NCI-H1930 (cell line): Measurements from ENCODE around the gene TRIM62.

Source experiments
- DNase-seq, 2 experiments: peaks; one replicate each; lab custom pipeline; 2025; lab: John Stamatoyannopoulos, UW

Gene TRIM62

DNA sequence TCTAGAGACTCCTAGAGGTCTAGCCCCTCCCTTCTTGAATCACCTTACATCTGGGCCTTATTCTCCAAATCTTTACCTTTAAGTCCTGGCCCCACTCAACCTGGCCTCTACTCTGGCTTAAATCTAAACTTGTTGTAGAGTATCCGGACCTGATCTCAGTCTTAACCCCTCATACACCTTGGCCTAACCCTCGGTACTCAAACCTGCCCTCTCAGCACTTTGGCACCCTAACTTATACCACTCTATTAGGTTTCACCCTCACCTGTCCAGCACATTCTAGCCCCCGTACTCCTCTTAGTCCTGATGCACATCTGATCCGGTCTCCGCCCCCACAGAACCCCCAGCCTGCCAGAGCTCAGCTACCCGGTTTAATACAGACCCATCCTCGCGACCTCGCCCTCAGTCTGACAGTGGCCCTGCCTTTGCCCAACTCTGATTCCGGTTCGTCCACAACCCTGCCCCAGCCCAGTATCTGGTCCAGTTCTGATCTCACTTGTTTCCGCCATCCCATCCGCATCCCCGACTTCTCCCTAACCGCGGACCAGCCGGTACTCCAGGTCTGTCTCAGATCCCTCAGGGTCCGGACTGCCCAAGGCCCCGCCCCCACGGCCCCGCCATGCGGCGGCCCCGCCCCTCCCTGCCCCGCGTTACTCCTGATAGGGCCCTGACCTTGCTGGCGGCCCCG, 1.5 kb downstream of the TRIM62 start:
- DNase-seq = no peak

GRCh38 chr1:33178836-33179439, 2.9 kb downstream of the TRIM62 start:
- no peak for DNase-seq

DNA sequence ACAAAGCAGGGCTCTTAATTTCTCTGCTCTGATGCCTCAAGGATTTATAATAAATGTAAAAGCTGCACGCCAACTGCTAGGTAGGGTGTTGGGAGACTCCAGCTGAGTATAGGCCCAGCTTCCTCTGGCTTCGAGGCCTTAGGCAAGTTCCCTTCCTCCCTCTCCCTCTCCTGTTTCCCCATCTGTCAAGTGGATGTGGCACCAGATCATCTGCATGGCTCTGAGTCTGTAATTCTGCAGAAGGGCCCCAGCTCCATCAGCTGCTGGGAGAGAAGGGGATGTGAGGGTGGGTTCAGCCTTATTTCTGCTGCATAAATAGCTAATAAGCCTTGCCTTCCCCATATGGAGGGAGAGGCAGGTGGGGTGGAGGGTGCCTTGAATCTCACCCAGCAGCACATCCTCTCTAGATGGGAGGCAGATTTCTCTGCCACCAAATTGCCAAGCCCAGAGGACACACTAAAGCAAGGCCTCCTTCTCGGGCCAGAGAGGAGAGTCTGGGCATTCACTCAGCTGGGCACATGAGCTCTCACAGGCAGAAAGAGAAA, 3.8 kb downstream of the TRIM62 start:
- DNase-seq = no peak

- DNase-seq = no peak
These were observed 5.0 kb downstream of the TRIM62 start for GRCh38 chr1:33176887-33177286.

GRCh38 chr1:33176362-33176850, 5.4 kb downstream of the TRIM62 start:
- no peak for DNase-seq

- DNase-seq = no peak
These were observed 6.0 kb downstream of the TRIM62 start for GRCh38 chr1:33175865-33176264.

GRCh38 chr1:33173091-33173490, 8.8 kb downstream of the TRIM62 start:
- DNase-seq = no peak

DNA sequence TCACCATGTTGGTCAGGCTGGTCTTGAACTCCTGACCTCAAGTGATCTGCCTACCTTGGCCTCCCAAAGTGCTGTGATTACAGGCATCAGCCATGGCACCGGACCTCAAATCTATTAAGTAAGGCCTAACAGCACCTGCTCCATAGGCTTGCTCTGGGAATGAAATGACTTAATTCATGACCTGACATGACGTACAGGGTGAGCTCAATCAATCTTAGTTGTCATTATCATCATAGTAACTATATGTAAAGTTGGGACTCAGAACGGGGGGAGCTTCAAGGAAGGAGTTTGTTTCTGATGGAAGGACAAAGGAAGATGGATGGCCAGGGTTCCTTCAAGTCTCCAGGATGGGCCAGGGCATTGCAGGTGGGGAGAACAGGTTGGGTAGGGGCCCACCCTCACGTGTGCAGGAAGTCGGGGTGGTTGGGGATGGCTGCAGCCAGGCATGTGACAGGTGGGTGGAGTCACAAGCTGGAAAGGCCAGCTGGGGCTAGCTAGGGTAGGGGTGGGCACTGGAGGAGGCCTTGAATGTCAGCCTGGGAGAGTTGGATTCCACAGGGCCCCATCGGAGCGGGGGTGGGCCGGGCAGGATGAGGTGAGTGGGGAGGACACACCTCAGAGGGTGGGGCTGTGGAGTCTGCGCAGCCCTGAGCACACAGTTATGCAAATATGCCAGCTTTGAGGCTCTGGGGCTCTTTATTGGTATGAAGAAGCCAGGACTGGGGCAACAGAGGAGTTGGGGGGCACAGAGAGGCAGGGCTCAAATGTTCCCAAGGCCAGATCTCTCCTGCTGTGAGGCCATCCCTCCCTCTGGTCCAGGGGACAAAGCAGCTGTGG, 9.6 kb downstream of the TRIM62 start:
- DNase-seq = no peak

GRCh38 chr1:33170351-33171274, 11.2 kb downstream of the TRIM62 start:
- no peak for DNase-seq

DNA sequence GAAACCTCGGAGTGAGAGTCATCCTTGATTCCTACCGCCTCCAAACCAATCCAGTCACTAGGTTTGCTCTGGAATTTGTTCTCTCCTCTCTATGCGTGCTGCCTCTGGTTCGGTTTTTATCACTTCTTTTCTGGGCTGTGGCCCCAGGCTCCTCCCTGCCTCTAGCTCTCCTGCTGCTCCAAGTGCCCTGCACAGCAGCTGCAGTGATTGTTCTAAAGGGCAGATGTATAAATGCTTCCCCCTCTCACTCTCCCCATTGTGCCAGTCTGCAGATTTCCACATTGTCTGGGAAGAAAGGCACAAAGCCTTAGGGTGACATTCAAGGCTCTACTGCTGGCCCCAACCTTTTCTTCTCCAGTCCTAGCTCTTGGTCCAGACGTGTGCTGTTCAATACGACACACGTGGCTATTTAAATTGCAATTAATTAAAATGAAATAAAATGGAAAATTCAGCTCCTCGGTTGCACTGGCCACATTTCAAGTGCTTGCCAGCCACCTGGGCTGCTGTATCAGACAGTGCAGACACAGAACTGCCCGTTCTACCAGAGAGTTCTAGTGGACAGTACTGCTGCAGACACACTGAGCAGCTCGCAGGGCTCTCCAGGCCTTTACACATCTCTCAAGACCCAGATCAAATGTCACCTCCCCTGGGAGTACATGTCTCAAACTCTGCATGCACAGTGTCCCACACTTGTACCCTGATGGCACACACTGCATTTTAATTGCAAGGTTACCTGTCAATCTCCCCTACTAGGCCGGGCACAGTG, 12.4 kb downstream of the TRIM62 start:
- no peak for DNase-seq

GRCh38 chr1:33168556-33169289, 13.1 kb downstream of the TRIM62 start:
- DNase-seq = no peak

DNA sequence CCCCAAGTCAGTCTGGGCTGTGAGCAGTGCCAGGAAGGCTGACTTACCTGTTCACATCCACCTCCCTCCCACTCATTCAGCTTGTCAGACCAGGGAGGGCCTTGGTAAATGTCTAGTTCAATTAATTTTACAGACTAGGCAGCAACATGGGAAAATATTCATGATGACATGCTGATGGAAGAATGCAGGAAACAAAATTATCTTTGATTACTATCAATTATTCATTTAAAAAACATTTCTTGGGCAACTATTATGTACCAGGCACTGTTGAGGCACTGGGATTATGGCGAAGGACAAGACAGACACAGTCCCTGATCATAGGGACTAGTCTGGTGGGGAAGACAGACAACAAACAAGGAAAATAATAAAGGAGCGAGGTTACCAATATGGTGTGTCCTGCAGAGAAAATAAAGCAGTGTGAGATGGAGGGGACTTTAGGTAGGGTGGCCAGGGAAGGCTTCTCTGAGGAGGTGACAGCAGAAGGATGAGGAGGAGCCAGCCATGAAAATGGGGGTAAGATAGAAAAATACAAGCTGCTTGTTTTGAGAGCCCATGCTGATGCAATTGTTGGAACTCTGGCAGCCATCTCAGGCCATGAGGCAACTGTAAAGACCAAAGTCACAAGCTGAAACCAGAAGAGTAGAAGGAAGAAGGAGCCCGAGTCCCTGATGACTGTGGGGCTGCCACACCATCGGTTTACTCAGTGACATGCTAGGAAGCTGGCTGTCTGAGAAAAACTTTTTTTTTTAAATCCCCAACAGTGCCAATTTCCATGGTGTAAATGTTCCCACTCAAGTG, 14.0 kb downstream of the TRIM62 start:
- no peak for DNase-seq

- no peak for DNase-seq
These were observed 16.0 kb downstream of the TRIM62 start for GRCh38 chr1:33165809-33166208.

GRCh38 chr1:33165209-33165608, 16.6 kb downstream of the TRIM62 start:
- no peak for DNase-seq

DNA sequence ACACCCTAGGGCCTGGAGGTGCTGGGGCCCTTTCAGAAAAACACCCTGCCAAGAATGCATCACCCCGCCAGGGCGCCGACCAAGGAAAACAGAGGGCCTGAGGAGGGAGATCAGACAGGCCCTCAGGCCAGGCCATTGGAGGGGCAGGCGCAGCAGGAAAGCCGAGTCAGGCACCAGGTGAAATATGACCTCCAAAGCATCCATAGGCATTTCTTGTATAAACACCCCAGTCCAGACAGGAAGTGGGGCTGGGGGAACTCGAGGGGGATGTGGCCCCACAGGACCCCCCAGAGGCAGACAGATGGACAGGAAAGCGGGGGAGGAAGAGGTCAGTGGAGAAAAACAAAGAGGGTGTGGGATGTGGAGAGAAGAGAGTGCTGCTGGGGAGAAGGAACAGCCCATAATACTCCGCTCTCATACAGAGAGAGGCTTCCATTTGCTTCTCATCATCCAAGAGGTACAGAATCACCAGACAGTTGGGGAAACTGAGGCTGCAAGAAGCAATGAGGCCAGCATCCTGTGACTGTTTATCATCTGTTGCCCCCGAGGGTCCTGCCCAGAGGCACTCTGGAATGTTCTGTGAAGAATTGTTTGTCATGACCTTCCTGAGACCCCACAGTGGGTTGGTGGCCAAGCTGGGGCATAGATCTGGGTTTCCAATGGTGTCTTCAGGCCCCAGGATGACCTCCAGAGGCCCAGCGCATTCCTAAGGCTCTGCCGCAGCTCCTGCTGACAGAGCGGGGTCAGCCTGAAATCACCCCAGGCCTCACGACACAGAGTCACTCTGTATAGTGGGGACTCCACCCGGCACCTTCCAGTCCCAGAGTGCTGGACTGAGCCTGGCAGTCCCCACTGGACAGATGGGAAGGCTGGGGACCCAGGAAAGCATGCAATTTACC, 18.0 kb downstream of the TRIM62 start:
- no peak for DNase-seq

- DNase-seq = no peak
These were observed 19.7 kb downstream of the TRIM62 start for GRCh38 chr1:33162141-33162540.

- no peak for DNase-seq
These were observed 20.7 kb downstream of the TRIM62 start for GRCh38 chr1:33161061-33161681.

- DNase-seq = no peak
These were observed 22.3 kb downstream of the TRIM62 start for GRCh38 chr1:33159577-33159976.
